CMK (cell line): ENCODE results near the gene PCNX3.

Experiments
- DNase-seq: peaks from one replicate; pipeline ENCODE4 v3.0.0-alpha.2; 2010; ENCODE audit warnings: low read depth

PCNX3 gene

GRCh38 chr11:65599216-65599954 is 16.2 kb upstream of the PCNX3 start:
- no peak for DNase-seq

- no peak for DNase-seq
These were observed 15.7 kb upstream of the PCNX3 start for GRCh38 chr11:65599955-65600246.

GRCh38 chr11:65604258-65604657 is 11.3 kb upstream of the PCNX3 start:
- no peak for DNase-seq

GRCh38 chr11:65606876-65607613 is 8.5 kb upstream of the PCNX3 start:
- no peak for DNase-seq

GRCh38 chr11:65607614-65608426 is 7.8 kb upstream of the PCNX3 start:
- no peak for DNase-seq

GRCh38 chr11:65609229-65609628 is 6.3 kb upstream of the PCNX3 start:
- no peak for DNase-seq

- DNase-seq: no peak
These were observed 5.9 kb upstream of the PCNX3 start for GRCh38 chr11:65609665-65610064.

GRCh38 chr11:65610404-65610803 is 5.2 kb upstream of the PCNX3 start:
- no peak for DNase-seq

GRCh38 chr11:65611028-65611757 is 4.4 kb upstream of the PCNX3 start:
- peak; percentile 79 for DNase-seq

GRCh38 chr11:65611758-65612603 is 3.6 kb upstream of the PCNX3 start:
- DNase-seq: no peak

- no peak for DNase-seq
These were observed 2.9 kb upstream of the PCNX3 start for GRCh38 chr11:65612691-65613090.

- DNase-seq: no peak
These were observed 2.3 kb upstream of the PCNX3 start for GRCh38 chr11:65613091-65613928.

GRCh38 chr11:65615950-65616574 is 486 bp downstream of the PCNX3 start:
- DNase-seq: peak; percentile 65

GRCh38 chr11:65616575-65617001 is 1.0 kb downstream of the PCNX3 start:
- no peak for DNase-seq

- no peak for DNase-seq
These were observed 1.7 kb downstream of the PCNX3 start for GRCh38 chr11:65617136-65617850.

GRCh38 chr11:65617990-65618751 is 2.6 kb downstream of the PCNX3 start:
- no peak for DNase-seq

GRCh38 chr11:65618763-65619162 is 3.2 kb downstream of the PCNX3 start:
- DNase-seq: no peak

- no peak for DNase-seq
These were observed 3.8 kb downstream of the PCNX3 start for GRCh38 chr11:65619281-65619928.
